SH-SY5Y (cell line): ENCODE measurements around the gene AJM1.

Experiments used
- GATA2 ChIP-seq: IDR thresholded peaks from 2 replicates; pipeline ENCODE4 v1.6.1; 2011; ENCODE audit warnings: mild to moderate bottlenecking, low read depth, low read length
- GATA3 ChIP-seq: IDR thresholded peaks from 2 replicates; pipeline ENCODE4 v1.6.1; 2011; ENCODE audit warnings: low read depth, mild to moderate bottlenecking, low read length, moderate library complexity

The AJM1 gene

GRCh38 chr9:136886610-136887597 lies 44.6 kb downstream of the AJM1 start:
- TF ChIP-seq GATA2 (no peak), GATA3 (no peak)

- TF ChIP-seq GATA3 = no peak
- TF ChIP-seq GATA2 = no peak
These were observed 46.2 kb downstream of the AJM1 start for GRCh38 chr9:136888454-136888853.

GRCh38 chr9:136889858-136890257 lies 47.6 kb downstream of the AJM1 start:
- TF ChIP-seq GATA3 = no peak
- TF ChIP-seq GATA2 = no peak

GRCh38 chr9:136890661-136891060 lies 48.4 kb downstream of the AJM1 start:
- TF ChIP-seq GATA3 (no peak), GATA2 (no peak)
